ENCODE measurements around the gene HS3ST3B1. TPM values are rescaled to one million over a fixed set of nuclear protein-coding genes. Genes with fewer than 3 reads are reported as not detected.

HS3ST3B1 gene
- polyA plus RNA-seq, 1 of the 3 experiments (the other 2 are of a cell fraction): 0.67 TPM

- ChIA-PET CTCF (interaction anchor here (0.5 kb wide), 1 partner anchor 36 kb away, joined by 3 read pairs; no protein-coding TSS in a partner anchor), POLR2A (no interaction called here)
- no peaks in the 10 kb centered on the region for H4K20me1 ChIP-seq (ENCODE audit: insufficient read depth)
- 4% methylated on average over 3 of the region's 3 CpGs for WGBS (ENCODE audit: low lambda C conversion rate)
- H2AFZ ChIP-seq (ENCODE audit: low read depth): no peak overlapping the region
- H3K27ac ChIP-seq (ENCODE audit: low read depth in 2 of 2, low read length in 1 of 2): no peak overlapping the region
- DNase-seq: no peak
- TF ChIP-seq IRF3 (IDR thresholded peaks at IDR 0.05; ENCODE audit: low read depth, low read length) (no peak), EZH2phosphoT487 (IDR thresholded peaks at IDR 0.05; ENCODE audit: borderline replicate concordance, low read depth) (no peak), CTCF (IDR thresholded peaks at IDR 0.05) (no peak), FOXJ3 (CRISPR knock-in tag; IDR thresholded peaks at IDR 0.05) (no peak)
- no peaks in the 10 kb centered on the region; the same call in 1 of the 2 replicates for H3K27me3 ChIP-seq (ENCODE audit: insufficient read depth)
- H3K4me3 ChIP-seq (ENCODE audit: low read depth in 2 of 2, low read length in 1 of 2): no peak overlapping the region
- H3K4me2 ChIP-seq: no peak overlapping the region
- H3F3A ChIP-seq (replicated peaks; ENCODE audit: insufficient read depth): no peaks in the 10 kb centered on the region
- H3K4me1 ChIP-seq (ENCODE audit: control insufficient read depth in 1 of 2, insufficient read depth in 2 of 2, low read depth in 1 of 2, low read length in 1 of 2): no peaks in the 10 kb centered on the region
- H3K79me2 ChIP-seq (ENCODE audit: insufficient read depth): no peaks in the 10 kb centered on the region
- H3K9ac ChIP-seq: no peak overlapping the region
- no peaks in the 10 kb centered on the region for H3K9me2 ChIP-seq
- H3K9me3 ChIP-seq: no peaks in the 10 kb centered on the region
- no peaks in the 10 kb centered on the region for H3K36me3 ChIP-seq (replicated peaks in 1 of 2; ENCODE audit: control insufficient read depth in 1 of 2, insufficient read depth in 2 of 2, low read length in 1 of 2)
Measured at GRCh38 chr17:14396547-14396946, 95.7 kb downstream of the HS3ST3B1 start.

GRCh38 chr17:14398766-14399165 is 97.9 kb downstream of the HS3ST3B1 start:
- H3K9me3 ChIP-seq: no peaks in the 10 kb centered on the region
- no peak overlapping the region for H3K27ac ChIP-seq (ENCODE audit: low read depth in 2 of 2, low read length in 1 of 2)
- H2AFZ ChIP-seq (ENCODE audit: low read depth): no peak overlapping the region
- no peak for DNase-seq
- H3K9ac ChIP-seq: no peak overlapping the region
- ChIA-PET POLR2A (no interaction called here), CTCF (no interaction called here)
- H4K20me1 ChIP-seq (ENCODE audit: insufficient read depth): no peaks in the 10 kb centered on the region
- H3K4me1 ChIP-seq (ENCODE audit: control insufficient read depth in 1 of 2, insufficient read depth in 2 of 2, low read depth in 1 of 2, low read length in 1 of 2): no peaks in the 10 kb centered on the region
- TF ChIP-seq MAX (IDR thresholded peaks at IDR 0.05; ENCODE audit: low read depth) (no peak), GABPA (IDR thresholded peaks at IDR 0.05; ENCODE audit: low read depth) (no peak), CTCF (IDR thresholded peaks at IDR 0.05) (no peak)
- WGBS (ENCODE audit: low lambda C conversion rate): 0% methylated on average over 1 of the region's 1 CpG
- no peaks in the 10 kb centered on the region; the same call in 1 of the 2 replicates for H3K27me3 ChIP-seq (ENCODE audit: insufficient read depth)
- no peak overlapping the region for H3K4me3 ChIP-seq (ENCODE audit: low read depth in 2 of 2, low read length in 1 of 2)
- H3K36me3 ChIP-seq (replicated peaks in 1 of 2; ENCODE audit: control insufficient read depth in 1 of 2, insufficient read depth in 2 of 2, low read length in 1 of 2): no peaks in the 10 kb centered on the region
- no peaks in the 10 kb centered on the region for H3K79me2 ChIP-seq (ENCODE audit: insufficient read depth)
- H3F3A ChIP-seq (replicated peaks; ENCODE audit: insufficient read depth): no peaks in the 10 kb centered on the region
- no peaks in the 10 kb centered on the region for H3K9me2 ChIP-seq
- no peak overlapping the region for H3K4me2 ChIP-seq

Other genes starting within 250 kb of the HS3ST3B1 start
- gene COX10, start 231.6 kb upstream of the HS3ST3B1 start, polyA plus RNA-seq (2012; rRNA removed): 8.7 and 11.4 TPM in 2 replicates
- gene CDRT15, start 64.2 kb upstream of the HS3ST3B1 start, polyA plus RNA-seq (2012; rRNA removed): not detected in 2 replicates

Measured in SK-N-SH (cell line).